ENCODE data around the gene MYL4. TPM values are rescaled to one million over a fixed set of nuclear protein-coding genes. Genes with fewer than 3 reads are reported as not detected.
"Not testable (repeated sequence)": the region's sequence is repeated elsewhere in the genome, so short reads cannot be mapped to it uniquely, and the experiment has no call there.

The MYL4 gene
- total RNA-seq, 1 experiment from 2014 or later: 0.66 TPM

GRCh38 chr17:47172696-47173565 is 36.2 kb upstream of the MYL4 start:
- DNase-seq: no peak
- WGBS (ENCODE audit: extremely low coverage, insufficient read length, low lambda C conversion rate): no CpG with 5 or more reads among the region's 2 CpGs
- Histone ChIP-seq H3K14ac (ENCODE audit: insufficient read depth, low read length) (no peak overlapping the region), H2BK5ac (ENCODE audit: insufficient read length, low read length) (no peak overlapping the region), H4K8ac (replicated peaks; ENCODE audit: insufficient read length, low read depth, low read length) (no peak overlapping the region), H3K23me2 (ENCODE audit: insufficient read length, low read depth, low read length, poor library complexity, severe bottlenecking) (no peaks in the 10 kb centered on the region), H3K9me3 (ENCODE audit: control insufficient read depth, low read depth, low read length) (no peaks in the 10 kb centered on the region), H2BK120ac (ENCODE audit: low read depth, low read length, poor library complexity, severe bottlenecking) (no peak overlapping the region), H4K5ac (ENCODE audit: insufficient read length, low read depth, low read length) (no peak overlapping the region), H3T11ph (ENCODE audit: low read length) (no peak overlapping the region), H3K79me1 (ENCODE audit: insufficient read depth, low read depth, low read length, poor library complexity, severe bottlenecking) (peaks cover 3% of the 10 kb centered on the region), H3K79me2 (ENCODE audit: insufficient read depth, low read length) (no peaks in the 10 kb centered on the region), H2AFZ (ENCODE audit: low read length) (no peak overlapping the region), H3K4me2 (ENCODE audit: insufficient read depth, insufficient read length, low read length) (no peak overlapping the region), H3K18ac (ENCODE audit: insufficient read length, low read depth, low read length) (no peak overlapping the region), H2BK20ac (ENCODE audit: low read depth, low read length, poor library complexity, severe bottlenecking) (no peak overlapping the region), H4K20me1 (ENCODE audit: control insufficient read depth, insufficient read depth, insufficient read length) (no peaks in the 10 kb centered on the region), H2AK5ac (ENCODE audit: insufficient read length, low read length) (no peak overlapping the region), H3K23ac (ENCODE audit: insufficient read length, low read depth, low read length) (no peak overlapping the region), H3K56ac (ENCODE audit: insufficient read length, low read depth, low read length) (no peak overlapping the region), H3K9ac (ENCODE audit: extremely low read depth, insufficient read length, low read length) (no peak overlapping the region), H3K4me1 (ENCODE audit: insufficient read depth, low read length) (no peaks in the 10 kb centered on the region), H3K27me3 (ENCODE audit: insufficient read depth, low read length) (no peaks in the 10 kb centered on the region), H3K27ac (ENCODE audit: insufficient read length, low read depth, low read length) (no peak overlapping the region), H3K4ac (ENCODE audit: low read depth, low read length) (no peak overlapping the region), H2BK12ac (ENCODE audit: insufficient read length, low read depth, low read length) (no peak overlapping the region), H2BK15ac (ENCODE audit: low read depth, low read length) (no peak overlapping the region), H4K91ac (ENCODE audit: insufficient read length, low read depth, low read length) (no peak overlapping the region)
- H3K27me3 Mint-ChIP-seq (ENCODE audit: low read depth): no peaks in the 10 kb centered on the region; the same call in 1 of the 2 replicates
- peak overlapping the region in 2 of 3 experiments; percentile 11 to 41; a peak in 2 of 7 replicates for H3K27ac Mint-ChIP-seq
- H3K4me1 Mint-ChIP-seq: peaks cover 4 to 19% of the 10 kb centered on the region in 2 experiments
- peaks cover 19 to 49% (median 47%) of the 10 kb centered on the region in 3 experiments; a peak in 6 of 7 replicates for H3K36me3 Mint-ChIP-seq (ENCODE audit: insufficient read depth in 1 of 3, low read depth in 3 of 3)
- no peaks in the 10 kb centered on the region for H3K9me3 Mint-ChIP-seq
- H3K4me3 Mint-ChIP-seq: no peak overlapping the region
- TF ChIP-seq CTCF (conservative IDR thresholded peaks at IDR 0.05): no peak

- H3K4me3 Mint-ChIP-seq; H4K91ac ChIP-seq (ENCODE audit: insufficient read length, low read depth, low read length); H3K9ac ChIP-seq (ENCODE audit: extremely low read depth, insufficient read length, low read length); H3K56ac ChIP-seq (ENCODE audit: insufficient read length, low read depth, low read length); H3T11ph ChIP-seq (ENCODE audit: low read length); H4K5ac ChIP-seq (ENCODE audit: insufficient read length, low read depth, low read length); H2BK5ac ChIP-seq (ENCODE audit: insufficient read length, low read length); H2BK12ac ChIP-seq (ENCODE audit: insufficient read length, low read depth, low read length); H4K20me1 ChIP-seq (ENCODE audit: control insufficient read depth, insufficient read depth, insufficient read length); DNase-seq; H3K4ac ChIP-seq (ENCODE audit: low read depth, low read length); H2BK20ac ChIP-seq (ENCODE audit: low read depth, low read length, poor library complexity, severe bottlenecking); H2AFZ ChIP-seq (ENCODE audit: low read length); H2BK15ac ChIP-seq (ENCODE audit: low read depth, low read length); H3K79me1 ChIP-seq (ENCODE audit: insufficient read depth, low read depth, low read length, poor library complexity, severe bottlenecking); H3K23me2 ChIP-seq (ENCODE audit: insufficient read length, low read depth, low read length, poor library complexity, severe bottlenecking); H3K27me3 ChIP-seq (ENCODE audit: insufficient read depth, low read length); H3K4me1 ChIP-seq (ENCODE audit: insufficient read depth, low read length); H3K27me3 Mint-ChIP-seq (ENCODE audit: low read depth); H4K8ac ChIP-seq (replicated peaks; ENCODE audit: insufficient read length, low read depth, low read length); H3K9me3 Mint-ChIP-seq; H3K79me2 ChIP-seq (ENCODE audit: insufficient read depth, low read length); H3K18ac ChIP-seq (ENCODE audit: insufficient read length, low read depth, low read length); H2AK5ac ChIP-seq (ENCODE audit: insufficient read length, low read length); H3K9me3 ChIP-seq (ENCODE audit: control insufficient read depth, low read depth, low read length); H2BK120ac ChIP-seq (ENCODE audit: low read depth, low read length, poor library complexity, severe bottlenecking); H3K27ac ChIP-seq (ENCODE audit: insufficient read length, low read depth, low read length); H3K14ac ChIP-seq (ENCODE audit: insufficient read depth, low read length); H3K23ac ChIP-seq (ENCODE audit: insufficient read length, low read depth, low read length); H3K4me2 ChIP-seq (ENCODE audit: insufficient read depth, insufficient read length, low read length): not testable (repeated sequence)
- Mint-ChIP-seq H3K27ac (peak overlapping the region in 1 of 3 experiments; percentile 24; a peak in 1 of 7 replicates), H3K4me1 (peaks cover 4 to 19% of the 10 kb centered on the region in 2 experiments), H3K36me3 (ENCODE audit: insufficient read depth in 1 of 3, low read depth in 3 of 3) (peaks cover 14 to 41% (median 41%) of the 10 kb centered on the region in 3 experiments; a peak in 6 of 7 replicates)
- no CpG with 5 or more reads among the region's 8 CpGs for WGBS (ENCODE audit: extremely low coverage, insufficient read length, low lambda C conversion rate)
These were observed 34.3 kb upstream of the MYL4 start for GRCh38 chr17:47174823-47175222.
